CD4-positive, alpha-beta T cell treated with Interleukin-1 beta for 1 hour (primary cell): ENCODE results near the gene KCNK13.
A peak's percentile ranks its signal among the peaks of the same experiment; 100 is the strongest.

Experiments used
- DNase-seq, 2 donors: peaks; one replicate each; pipeline ENCODE4 v3.0.0-alpha.2; 2020 to 2022

The KCNK13 gene

DNA sequence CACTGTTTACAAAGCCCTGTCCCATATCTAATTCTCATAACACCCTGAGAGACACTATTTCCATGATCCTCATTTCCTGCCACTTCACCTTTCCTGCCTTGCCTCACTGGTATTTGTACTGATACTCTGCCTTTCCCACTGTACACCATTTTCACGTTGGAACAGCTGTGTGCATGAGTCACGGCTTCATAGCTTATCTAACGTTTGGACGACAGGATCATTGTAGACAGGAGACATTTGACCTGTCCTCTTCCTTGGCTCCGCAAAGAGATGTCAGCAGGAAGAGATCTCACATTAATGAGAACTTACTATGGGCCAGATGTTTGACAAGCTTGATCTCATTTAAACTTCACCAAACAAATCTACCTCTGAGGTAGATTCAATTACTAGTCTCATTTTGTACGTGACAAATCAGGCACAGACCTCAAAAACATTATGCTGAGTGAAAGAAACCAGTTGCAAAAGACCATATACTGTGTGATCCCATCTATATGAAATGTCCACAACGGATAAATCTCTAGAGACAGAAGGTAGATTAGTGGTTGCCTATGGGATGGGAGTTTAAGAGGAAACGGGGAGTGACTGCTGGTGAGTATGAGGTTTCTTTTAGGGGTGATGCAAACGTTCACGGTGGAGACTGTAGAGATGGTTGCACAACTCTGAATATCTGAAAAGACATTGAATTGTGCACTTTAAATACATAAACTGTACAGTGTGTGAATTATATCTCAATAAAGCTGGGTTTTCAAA lies 71.2 kb downstream of the KCNK13 start:
- no peak for DNase-seq

DNA sequence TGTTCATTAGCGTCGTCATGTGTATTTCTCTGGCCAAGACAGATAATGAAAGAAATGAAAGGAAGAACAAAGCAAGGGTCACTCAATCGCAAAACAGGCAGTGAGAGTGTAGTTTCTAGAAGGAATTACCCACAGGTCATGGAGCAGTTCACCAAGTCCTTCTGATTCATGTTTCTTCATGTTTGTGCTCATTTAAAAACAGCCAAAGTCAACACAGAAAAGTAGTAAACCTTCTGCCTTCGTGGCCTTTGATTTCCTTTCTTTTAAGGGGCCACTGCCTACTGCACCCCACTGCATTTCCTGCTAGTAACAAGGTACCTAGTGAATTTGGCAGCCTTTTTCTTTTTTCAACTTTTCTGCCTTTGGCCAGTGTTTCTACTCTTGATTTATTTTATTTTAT lies 75.1 kb downstream of the KCNK13 start:
- DNase-seq: no peak

DNA sequence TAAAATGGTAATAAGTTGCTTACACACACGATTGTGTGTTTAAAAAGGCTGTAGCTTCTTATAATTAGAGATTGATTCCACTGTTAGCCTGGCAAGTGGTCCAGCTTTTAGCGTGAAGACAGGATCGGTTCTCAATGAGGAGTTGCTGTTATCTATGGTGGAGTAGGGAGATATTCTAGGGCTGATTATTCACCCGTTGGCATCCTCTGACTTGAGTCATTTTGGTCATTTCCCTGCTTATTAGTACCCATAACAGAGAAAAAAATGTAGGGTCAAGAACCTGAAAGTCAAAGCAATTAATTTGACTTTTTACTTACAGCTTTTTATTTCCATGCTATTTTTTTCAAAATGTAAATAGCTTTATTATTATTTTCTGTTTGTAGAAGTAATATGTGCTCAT lies 76.0 kb downstream of the KCNK13 start:
- DNase-seq: no peak

DNA sequence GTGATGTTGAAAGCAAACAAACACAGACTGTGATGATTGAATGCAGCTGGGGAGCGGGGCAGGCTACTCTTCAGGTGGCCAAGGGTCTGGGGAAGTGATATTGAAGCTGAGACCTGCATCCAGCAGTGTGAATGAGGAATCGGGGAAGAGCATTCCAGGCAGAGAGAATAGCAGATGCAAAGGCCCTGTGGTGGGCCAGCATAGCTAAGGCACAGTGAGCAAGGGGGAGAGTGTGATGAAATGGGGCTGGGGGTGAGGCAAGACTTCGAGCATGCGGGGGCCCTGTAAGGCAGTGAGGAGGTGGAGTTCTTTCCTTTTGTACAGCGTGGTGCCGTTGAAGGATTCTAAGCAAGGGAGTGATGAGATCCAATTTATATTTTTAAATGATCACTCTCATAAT lies 77.4 kb downstream of the KCNK13 start:
- no peak for DNase-seq

DNA sequence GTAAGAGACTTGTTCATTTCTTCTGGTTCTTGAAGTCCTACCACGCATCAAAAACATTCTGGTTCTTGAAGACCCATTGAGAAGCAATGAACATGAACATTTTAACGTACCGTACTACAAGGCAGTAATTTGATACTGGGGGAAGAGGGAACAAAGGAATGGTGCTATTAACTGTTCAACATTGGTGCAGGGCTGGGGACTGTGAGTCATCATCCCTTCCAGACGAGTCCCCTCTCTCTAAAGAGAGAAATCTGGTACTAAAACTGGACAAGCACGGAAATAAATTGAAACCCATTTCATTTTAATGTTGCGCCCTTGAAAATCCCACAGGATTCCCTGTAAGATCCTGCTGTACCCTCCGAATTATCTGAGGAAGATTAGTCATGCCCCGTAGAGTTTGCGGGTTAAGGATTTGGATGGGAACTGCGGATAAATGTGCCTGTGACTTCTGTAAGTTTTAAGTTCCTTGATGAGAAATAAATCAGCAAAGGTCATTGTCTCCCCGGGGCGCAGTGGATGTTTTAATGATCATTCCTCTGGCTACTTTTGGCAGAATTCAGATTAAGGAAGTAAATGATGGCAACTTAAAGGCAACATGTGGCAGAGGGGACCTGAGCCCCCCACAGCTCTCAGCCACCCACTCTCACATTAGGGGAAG lies 78.6 kb downstream of the KCNK13 start:
- DNase-seq: no peak

DNA sequence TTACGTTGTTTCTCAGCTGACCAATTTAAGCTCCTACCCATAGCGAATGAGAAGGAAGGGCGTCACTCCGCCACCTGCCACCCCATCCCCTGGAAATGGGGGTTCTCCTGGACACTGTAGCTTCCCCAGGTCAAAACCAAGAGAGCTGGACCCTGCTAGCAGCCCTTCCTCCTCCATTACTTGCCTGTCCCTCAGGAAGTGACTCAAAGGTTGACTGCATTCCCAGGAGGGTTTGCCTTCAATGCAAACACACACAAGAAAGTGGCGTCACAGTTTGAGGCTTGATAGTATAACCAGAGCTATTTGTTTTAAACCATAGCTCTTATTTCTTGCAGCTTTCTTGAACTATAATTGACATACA lies 79.1 kb downstream of the KCNK13 start:
- DNase-seq: no peak

DNA sequence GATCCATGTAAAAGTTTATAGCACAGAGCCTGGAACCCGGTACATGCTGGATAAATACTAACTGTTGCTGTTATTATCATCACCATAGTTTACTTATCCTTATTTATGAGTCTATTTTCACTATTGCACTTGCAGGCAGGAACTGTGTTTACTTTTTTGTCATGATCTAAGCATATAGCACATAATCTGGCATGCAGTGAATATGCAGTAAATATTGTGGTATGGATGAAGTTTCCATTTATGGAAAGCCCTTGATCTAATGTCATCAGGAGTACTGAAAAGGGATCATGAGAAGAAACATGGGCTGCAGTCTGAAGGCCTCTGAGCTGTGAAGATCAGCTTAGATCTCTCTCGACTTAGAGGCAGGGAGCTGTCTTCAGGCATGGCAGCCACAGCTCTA lies 91.6 kb downstream of the KCNK13 start:
- DNase-seq: no peak

DNA sequence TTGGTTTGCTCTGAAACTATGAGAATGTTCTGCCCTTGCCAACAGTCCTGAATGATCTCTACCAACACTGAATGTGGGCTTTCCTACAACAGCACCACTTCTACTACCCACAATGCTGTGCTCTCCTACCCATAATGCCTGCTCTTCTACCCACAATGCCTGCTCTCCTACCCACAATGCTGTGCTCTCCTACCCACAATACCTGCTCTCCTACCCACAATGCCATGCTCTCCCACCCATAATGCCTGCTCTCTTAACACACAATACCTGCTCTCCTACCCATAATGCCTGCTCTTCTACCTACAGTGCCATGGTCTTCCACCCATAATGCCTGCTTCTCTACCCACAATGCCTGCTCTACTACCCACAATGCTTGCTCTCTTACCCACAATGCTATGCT lies 92.3 kb downstream of the KCNK13 start:
- DNase-seq: no peak

DNA sequence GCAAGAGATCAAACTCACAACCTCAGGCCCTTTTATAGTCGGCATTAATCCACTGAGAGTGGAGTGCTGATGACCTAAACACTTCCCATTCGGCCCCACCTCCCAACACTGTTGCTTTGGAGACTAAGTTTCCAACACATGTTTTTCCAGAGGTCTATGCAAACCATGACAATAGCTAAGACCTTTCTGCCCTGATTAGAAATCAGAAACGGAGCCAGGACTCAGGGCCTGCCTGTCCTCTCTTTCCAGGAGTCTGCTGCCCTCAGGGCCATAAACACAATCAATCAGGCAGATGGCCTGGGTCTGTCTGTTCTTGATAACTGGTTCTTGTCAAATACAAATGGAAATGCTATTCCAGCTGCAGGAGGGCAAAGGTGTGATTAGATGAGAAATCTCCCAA lies 97.4 kb downstream of the KCNK13 start:
- no peak for DNase-seq

DNA sequence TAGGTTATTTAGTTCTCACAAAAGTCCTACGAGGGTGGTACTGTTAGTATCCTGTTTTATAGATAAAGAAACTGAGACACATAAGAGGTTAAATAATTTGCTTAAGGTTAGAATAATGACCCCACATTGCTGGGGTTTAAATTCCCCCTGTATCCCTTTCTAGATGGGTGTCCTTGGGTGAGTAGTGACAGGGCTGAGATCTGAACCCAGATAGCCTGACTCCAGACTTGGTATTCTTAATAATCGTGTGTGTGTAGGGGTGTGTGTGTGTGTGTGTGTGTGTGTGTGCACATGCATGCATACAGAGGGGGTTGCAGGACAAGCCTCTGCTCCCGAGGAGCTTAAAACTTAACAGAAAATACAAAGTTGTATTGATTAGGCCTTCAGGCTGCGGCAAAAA lies 97.9 kb downstream of the KCNK13 start:
- no peak for DNase-seq

DNA sequence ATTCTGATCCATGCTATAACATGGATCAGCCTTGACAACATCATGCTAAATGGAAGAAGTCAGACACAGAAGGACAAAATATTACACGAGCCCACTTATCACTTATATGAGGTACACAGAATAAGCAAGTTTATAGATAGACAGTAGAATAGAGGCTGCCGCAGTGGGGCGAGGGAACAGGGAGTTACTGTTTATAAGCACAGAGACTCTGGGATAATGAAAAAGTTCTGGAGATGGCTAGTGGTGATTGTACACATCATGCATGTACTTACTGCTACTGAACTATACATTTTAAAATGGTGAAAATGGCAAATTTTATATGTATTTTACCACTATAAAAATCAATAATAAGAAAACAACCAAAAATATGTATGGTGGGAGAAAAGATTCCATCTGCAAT lies 99.3 kb downstream of the KCNK13 start:
- no peak for DNase-seq

DNA sequence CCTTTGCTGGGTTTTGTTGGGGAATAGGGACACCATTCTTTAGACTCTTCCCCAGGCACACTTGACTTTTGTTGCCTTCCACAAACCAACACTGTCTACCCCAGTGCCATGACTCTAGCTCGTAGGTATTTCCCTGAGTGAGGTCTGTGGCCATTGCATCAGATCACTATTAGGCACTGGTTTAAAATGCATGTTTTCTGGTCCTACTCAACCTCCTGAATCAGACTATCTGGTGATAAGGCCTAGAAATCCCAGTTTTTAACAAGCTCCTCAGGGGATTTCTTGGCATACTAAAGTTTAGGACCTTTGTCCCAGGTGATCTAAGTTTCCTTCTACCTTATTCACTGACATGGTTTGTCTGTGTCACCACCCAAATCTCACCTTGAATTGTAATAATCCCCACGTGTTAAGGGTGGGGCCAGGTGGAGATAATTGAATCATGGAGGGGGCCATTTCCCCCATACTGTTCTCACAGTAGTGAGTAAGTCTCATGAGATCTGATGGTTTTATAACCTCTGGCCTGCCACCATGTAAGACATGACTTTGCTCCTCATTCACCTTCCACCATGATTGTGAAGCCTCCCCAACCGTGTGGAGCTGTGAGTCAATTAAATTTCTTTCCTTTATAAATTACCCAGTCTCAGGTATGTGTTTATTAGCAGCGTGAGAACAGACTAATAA lies 106.8 kb downstream of the KCNK13 start:
- DNase-seq: no peak

DNA sequence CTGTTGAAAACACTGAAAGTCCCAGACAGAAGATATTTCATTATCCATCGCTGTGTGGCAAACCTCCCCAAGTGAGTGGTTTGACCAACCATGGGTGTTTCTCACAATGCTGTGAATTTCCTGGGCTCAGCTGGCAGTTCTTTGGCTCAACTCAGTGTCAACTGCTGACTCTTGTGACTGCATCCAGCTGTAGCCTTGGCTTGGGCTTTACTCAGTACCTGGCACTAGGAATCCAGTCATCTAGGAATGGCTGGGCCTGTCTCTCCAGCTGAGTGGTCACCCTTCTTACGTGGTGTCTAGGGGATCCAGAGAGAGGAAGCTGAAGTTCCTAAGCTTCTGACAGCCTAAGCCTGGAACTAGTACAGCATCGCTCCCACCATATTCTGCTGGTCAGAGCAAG lies 113.8 kb downstream of the KCNK13 start:
- no peak for DNase-seq

DNA sequence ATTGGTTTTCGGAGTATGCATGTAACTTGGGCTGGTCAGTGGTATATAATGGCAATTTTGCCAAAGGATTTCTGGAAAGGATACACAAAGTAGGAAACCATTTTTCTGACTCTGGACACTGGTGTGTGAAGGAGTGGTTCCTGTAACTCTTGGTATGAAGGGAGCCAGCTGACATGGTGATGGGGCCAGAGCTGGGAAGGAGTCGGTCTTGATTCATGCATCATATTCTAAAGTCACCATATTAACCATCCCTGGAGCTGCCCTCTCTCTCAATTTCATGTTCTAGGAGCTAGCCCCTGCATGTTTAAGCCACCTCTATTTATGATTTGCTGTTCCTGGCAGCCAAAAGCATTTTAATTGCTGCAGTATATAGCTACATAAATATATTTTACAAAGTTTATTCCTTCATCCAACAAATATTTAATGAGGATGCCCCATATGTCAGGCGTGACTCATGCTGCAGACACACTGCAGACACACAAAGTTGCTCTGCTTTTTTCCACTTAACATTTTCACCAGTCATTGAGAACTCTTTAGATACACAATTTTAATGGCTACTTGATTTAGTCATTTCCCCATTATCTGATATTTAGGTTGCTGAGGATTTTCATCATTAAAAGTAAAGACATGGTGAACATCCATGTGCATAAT lies 115.9 kb downstream of the KCNK13 start:
- DNase-seq: no peak

DNA sequence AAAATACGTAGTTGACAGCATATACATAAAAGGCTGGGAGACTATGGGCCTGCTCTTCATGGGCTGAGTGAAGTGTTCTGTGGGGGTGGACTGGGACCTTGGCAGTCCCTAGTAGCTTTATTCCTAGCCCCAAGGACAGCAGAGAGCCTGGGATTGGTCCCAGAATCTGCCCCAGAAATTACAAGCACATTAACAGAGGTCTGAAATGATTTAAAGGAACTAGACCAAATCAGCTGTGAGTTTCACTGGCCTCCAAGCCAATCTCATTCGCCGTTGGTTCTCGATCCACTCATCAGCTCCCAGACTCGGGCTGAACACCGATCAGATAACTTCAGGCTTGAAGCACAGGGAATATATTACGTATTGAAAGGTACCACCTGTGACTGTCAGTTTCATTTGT lies 117.6 kb downstream of the KCNK13 start:
- DNase-seq: no peak

DNA sequence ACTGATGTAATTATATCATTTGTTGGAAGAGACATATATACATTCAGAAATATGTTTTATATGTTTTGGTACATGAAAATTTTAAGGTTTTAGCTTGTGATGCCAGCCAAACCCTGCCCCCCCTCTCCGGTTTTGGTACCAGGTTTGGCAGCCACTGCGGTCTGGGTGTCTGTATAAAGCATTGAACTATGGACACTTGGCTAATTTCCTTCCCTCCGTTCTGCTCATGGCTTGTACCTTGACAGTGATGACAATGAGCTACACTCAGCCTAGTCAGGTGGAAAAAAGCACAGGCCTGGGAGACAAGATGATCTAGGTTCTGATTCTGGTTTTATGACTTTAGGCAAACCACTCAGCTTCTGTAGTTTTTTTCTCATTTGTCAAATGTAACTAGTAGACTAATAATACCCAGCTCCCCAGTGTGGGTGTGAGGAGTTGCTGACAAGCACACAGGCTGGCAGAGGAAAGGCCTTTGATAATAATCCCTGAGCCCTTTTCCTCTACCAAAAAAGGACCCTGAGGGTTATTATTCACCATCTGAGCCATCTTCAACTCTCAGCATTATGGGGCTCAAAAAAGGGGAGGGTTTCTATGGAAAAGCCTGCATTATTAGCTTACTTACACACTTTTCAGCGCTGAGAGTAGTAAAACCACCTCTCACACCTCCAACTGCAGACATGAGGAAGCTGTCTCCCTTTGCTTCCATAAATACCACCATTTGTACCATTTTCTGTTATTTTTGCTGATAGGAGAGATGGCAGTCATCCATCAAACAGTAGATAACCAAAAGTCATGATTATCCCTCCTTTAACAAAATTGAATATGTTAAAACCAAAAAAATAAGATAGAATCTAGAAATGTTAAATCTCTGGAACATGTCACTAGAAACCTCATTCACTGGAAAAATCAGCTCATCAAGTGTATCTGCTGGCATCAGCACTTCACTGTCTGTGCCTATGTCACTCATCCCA lies 118.3 kb downstream of the KCNK13 start:
- DNase-seq: no peak

DNA sequence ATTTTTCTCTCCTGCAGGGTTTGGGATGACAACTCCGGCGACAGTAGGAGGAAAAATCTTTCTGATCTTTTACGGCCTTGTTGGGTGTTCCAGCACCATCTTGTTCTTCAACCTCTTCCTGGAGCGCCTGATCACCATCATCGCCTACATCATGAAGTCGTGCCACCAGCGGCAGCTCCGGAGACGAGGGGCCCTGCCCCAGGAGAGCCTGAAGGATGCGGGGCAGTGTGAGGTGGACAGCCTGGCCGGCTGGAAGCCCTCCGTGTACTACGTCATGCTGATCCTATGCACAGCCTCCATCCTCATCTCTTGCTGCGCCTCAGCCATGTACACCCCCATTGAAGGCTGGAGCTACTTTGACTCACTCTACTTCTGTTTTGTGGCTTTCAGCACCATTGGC lies 122.3 kb downstream of the KCNK13 start:
- no peak for DNase-seq

DNA sequence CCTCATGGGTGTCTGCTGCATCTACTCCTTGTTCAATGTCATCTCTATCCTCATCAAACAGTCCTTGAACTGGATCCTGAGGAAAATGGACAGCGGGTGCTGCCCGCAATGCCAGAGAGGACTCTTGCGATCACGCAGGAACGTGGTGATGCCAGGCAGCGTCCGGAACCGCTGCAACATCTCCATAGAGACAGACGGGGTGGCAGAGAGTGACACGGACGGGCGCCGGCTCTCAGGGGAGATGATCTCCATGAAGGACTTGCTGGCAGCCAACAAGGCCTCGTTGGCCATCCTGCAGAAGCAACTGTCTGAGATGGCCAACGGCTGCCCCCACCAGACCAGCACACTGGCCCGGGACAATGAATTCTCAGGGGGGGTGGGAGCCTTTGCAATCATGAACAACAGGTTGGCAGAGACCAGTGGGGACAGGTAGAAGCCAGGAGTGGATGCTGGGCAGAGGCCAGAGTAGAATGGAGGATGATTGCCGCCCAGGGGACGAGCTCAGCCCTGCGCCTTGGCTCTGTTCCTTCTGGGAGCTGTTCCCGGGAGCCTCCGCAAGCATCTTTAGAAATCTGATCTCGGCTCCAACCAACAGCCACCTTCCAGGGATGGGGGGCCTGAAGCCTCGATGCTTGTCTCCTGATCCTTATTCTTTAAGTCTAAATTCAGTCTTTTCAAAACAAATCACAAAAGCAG lies 122.9 kb downstream of the KCNK13 start:
- no peak for DNase-seq

DNA sequence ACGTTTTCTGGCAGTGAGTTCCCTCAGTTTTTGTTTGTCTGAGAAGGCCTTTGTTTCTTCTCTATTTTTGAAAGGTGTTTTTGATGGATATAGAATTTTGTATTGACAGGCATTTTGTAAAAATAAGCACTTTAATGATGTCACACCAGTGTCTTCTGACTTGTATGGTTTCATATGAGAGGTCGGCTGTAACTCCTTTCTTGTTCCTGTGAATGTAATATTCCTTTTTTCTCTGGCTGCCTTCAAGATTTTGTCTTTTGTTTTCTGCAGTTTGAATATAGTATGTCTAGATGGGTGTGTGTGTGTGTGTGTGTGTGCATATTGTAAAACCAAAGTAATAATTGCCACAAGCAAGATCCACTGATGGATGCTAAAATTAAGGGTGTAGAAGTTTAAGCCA lies 126.8 kb downstream of the KCNK13 start:
- DNase-seq: no peak

DNA sequence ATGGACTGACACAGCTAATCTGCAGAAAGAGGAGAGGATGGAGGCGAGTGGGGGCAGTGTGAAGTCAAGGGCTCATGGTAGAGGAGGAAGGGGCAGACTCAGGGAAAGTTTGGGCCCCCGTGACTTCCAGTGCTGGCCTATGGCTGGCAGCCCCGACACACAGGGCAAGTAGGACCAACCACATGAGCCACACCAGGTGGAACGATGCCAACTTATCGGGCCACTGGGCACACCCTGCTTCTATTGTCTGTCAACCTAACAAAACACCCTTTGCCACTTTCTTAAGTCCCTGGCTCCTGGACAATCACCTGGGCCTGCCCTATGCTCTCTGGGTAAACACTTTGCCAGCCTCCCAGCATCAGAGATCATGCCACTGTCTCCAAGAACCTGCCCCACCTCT lies 129.4 kb downstream of the KCNK13 start:
- no peak for DNase-seq

DNA sequence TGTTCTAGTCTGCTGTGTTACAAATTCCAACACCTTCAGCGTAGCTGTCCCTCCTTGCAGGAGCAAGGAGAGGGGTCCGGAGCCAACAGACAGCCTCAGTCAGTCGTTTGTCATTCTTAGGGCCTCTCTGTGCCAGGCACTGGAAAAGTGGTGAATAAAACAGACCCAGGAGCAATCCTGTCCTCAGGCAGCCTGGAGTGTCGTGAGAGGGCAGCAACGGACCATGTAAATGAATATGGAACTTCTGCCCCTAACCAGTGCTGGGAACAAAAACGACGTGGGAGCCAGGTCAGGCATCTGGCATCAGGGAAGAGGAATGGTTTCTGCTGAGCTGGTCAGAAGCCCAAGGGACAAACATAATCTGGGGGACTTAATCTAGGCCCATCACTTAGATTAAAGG lies 129.8 kb downstream of the KCNK13 start:
- no peak for DNase-seq

DNA sequence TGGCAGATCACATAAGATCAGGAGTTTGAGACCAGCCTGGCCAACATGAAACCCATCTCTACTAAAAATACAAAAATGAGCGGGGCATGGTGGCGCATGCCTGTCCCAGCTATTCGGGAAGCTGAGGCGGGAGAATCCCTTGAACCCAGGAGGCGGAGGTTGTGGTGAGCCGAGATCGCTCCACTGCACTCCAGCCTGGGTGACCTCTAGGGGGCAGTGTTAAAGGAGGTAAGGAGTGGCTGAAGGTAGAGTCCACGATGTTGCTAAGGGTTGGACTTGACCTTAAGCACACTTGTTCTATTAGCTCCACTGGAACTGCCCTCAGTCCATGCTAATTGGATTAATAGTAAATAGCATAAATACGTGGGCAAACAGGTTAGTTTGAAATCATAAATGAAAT lies 132.1 kb downstream of the KCNK13 start:
- peak in 1 of 2 donors; percentile 8 for DNase-seq
